H7 (cell line): ENCODE data around the gene SMIM7. TPM values are rescaled to one million over a fixed set of nuclear protein-coding genes. Genes with fewer than 3 reads are reported as not detected.

Experiments
- DNase-seq: peaks from one replicate; pipeline ENCODE4 v3.0.0; 2012
- H3K27me3 ChIP-seq: 2 replicates; pipeline ENCODE4 v1.6.0; 2011; ENCODE audit warnings: mild to moderate bottlenecking, low read length; ENCODE audit not compliant: control insufficient read depth, insufficient read depth
- H3K36me3 ChIP-seq: replicated peaks from 2 replicates; pipeline ENCODE4 v1.5.1; 2011; ENCODE audit warnings: low read length; ENCODE audit not compliant: control insufficient read depth, insufficient read depth
- H3K4me3 ChIP-seq: 2 replicates; pipeline ENCODE4 v1.5.1; 2011; ENCODE audit warnings: low read depth, mild to moderate bottlenecking, control low read depth, low read length, moderate library complexity; ENCODE audit not compliant: insufficient read depth
- total RNA-seq: library from RNA; depleted of rRNA; stranded (reverse); fragments of >200 nt; shearing (Covaris generic); gene quantifications from 2 replicates; pipeline ENCODE4 v1.2.3, GENCODE V29; 2014; rRNA removed

SMIM7 gene
- total RNA-seq, 1 experiment from 2014 or later = 58.0 TPM

GRCh38 chr19:16604615-16605014, 55.3 kb downstream of the SMIM7 start:
- H3K27me3 ChIP-seq = no peaks in the 10 kb centered on the region
- DNase-seq = no peak
- no peak overlapping the region for H3K4me3 ChIP-seq
- H3K36me3 ChIP-seq = no peaks in the 10 kb centered on the region

- DNase-seq = no peak
- H3K36me3 ChIP-seq = no peaks in the 10 kb centered on the region
Observed at GRCh38 chr19:16603090-16603489, 56.9 kb downstream of the SMIM7 start.

GRCh38 chr19:16601378-16602052, 58.4 kb downstream of the SMIM7 start:
- no peaks in the 10 kb centered on the region for H3K27me3 ChIP-seq
- no peak overlapping the region for H3K4me3 ChIP-seq
- no peak for DNase-seq
- no peaks in the 10 kb centered on the region for H3K36me3 ChIP-seq

More at GRCh38 chr19:16603090-16603489, 56.9 kb downstream of the SMIM7 start:
- Histone ChIP-seq H3K4me3 (no peak overlapping the region), H3K27me3 (no peaks in the 10 kb centered on the region)

GRCh38 chr19:16600824-16601223, 59.1 kb downstream of the SMIM7 start:
- no peak overlapping the region for H3K4me3 ChIP-seq
- no peaks in the 10 kb centered on the region for H3K27me3 ChIP-seq
- DNase-seq = no peak
- H3K36me3 ChIP-seq = no peaks in the 10 kb centered on the region

GRCh38 chr19:16599655-16600346, 60.1 kb downstream of the SMIM7 start:
- H3K36me3 ChIP-seq = no peaks in the 10 kb centered on the region
- no peak overlapping the region for H3K4me3 ChIP-seq
- DNase-seq = no peak

GRCh38 chr19:16598848-16599247, 61.1 kb downstream of the SMIM7 start:
- no peak for DNase-seq
- Histone ChIP-seq H3K36me3 (no peaks in the 10 kb centered on the region), H3K27me3 (no peaks in the 10 kb centered on the region), H3K4me3 (no peak overlapping the region)

More at GRCh38 chr19:16599655-16600346, 60.1 kb downstream of the SMIM7 start:
- H3K27me3 ChIP-seq = no peaks in the 10 kb centered on the region

GRCh38 chr19:16596399-16596798, 63.5 kb downstream of the SMIM7 start:
- no peaks in the 10 kb centered on the region for H3K36me3 ChIP-seq
- H3K4me3 ChIP-seq = no peak overlapping the region
- no peaks in the 10 kb centered on the region for H3K27me3 ChIP-seq
- no peak for DNase-seq

Other genes starting within 250 kb of the SMIM7 start
- 12.3 and 13.1 TPM in 2 replicates for gene EPS15L1, start 188.2 kb downstream of the SMIM7 start, total RNA-seq
- gene CALR3, start 164.0 kb downstream of the SMIM7 start, total RNA-seq = 0.52 and 0.97 TPM in 2 replicates
- 3.6 and 4.7 TPM in 2 replicates for gene C19orf44, start 163.8 kb downstream of the SMIM7 start, total RNA-seq
- gene CHERP, start 117.7 kb downstream of the SMIM7 start, total RNA-seq = 14.3 and 17.1 TPM in 2 replicates
- 12.5 and 14.7 TPM in 2 replicates for gene SLC35E1, start 87.7 kb downstream of the SMIM7 start, total RNA-seq
- 12.0 and 14.2 TPM in 2 replicates for gene MED26, start 31.9 kb downstream of the SMIM7 start, total RNA-seq
- gene TMEM38A, start 995 bp upstream of the SMIM7 start, total RNA-seq = 3.5 and 7.4 TPM in 2 replicates
- gene NWD1, start 59.7 kb upstream of the SMIM7 start, total RNA-seq = not detected in 2 replicates
- gene SIN3B, start 169.3 kb upstream of the SMIM7 start, total RNA-seq = 47.3 and 58.3 TPM in 2 replicates
- not detected in 2 replicates for gene F2RL3, start 228.9 kb upstream of the SMIM7 start, total RNA-seq